ENCODE results near the gene PPP2R2C.

- no peak for TF ChIP-seq CTCF (IDR thresholded peaks at IDR 0.05)
- TF ChIP-seq POLR2A (IDR thresholded peaks at IDR 0.05), result no peak
- no peak for TF ChIP-seq POLR2AphosphoS5 (IDR thresholded peaks at IDR 0.05)
These were observed 175.1 kb downstream of the PPP2R2C start for GRCh38 chr4:6297266-6297815.
